K562 (cell line): Measurements from ENCODE around the gene KRT76. TPM values are rescaled to one million over a fixed set of nuclear protein-coding genes. Genes with fewer than 3 reads are reported as not detected.

Experiments used
- ATAC-seq: fragments of 200-7000 bp; cut with Tn5 transposase; 3 replicates; pipeline ENCODE4 v1.9.1; 2020; ENCODE audit warnings: moderate library complexity
- BruUV-seq: library from RNA; stranded (reverse); fragments of 400-500 nt; replicated peaks from 2 replicates; lab custom pipeline; 2021; lab: Mats Ljungman, UMichigan
- CTCF ChIA-PET: fragments of 300-600 bp; formaldehyde crosslinking; extraction: SDS; loops from one replicate; lab custom pipeline; 2021; ENCODE audit warnings: low intra/inter-chr PET ratio; lab: Yijun Ruan, JAX
- POLR2A ChIA-PET: fragments of 300-600, 350-650 bp; sonication (Branson Sonifier 250); formaldehyde crosslinking; extraction: SDS; loops from one replicate; lab custom pipeline; 2021; ENCODE audit warnings: antibody characterized with exemption, inconsistent platforms; lab: Yijun Ruan, JAX
- DNase-seq, 4 experiments: peaks; one replicate each; pipeline versions ENCODE4 v3.0.0 to v3.0.0-alpha.2; 2011 to 2018; ENCODE audit warnings: low spot score in 3 of 4, mixed read lengths in 3 of 4; ENCODE audit errors: extremely low read depth in 1 of 4
- FAIRE-seq: peaks from 2 replicates; lab custom pipeline; 2011; peaks lifted over from hg19 to GRCh38; lab: Jason Lieb, UNC
- H2AFZ ChIP-seq: 2 replicates; pipeline ENCODE4 v1.6.0; 2011; ENCODE audit warnings: low read depth, low read length, control low read depth, inconsistent platforms
- H3K27ac ChIP-seq: fragments of 200-600 bp; 3 replicates; pipeline ENCODE4 v1.8.0; 2011; ENCODE audit warnings: low read depth, mild to moderate bottlenecking, control low read depth, inconsistent platforms, low read length, moderate library complexity, mixed read lengths; ENCODE audit errors: extremely low read depth
- H3K27me3 ChIP-seq, 2 experiments: fragments of 300-600 bp in 1 of 2; 2 replicates in 1 of 2; 3 replicates in 1 of 2; pipeline versions ENCODE4 v1.6.0 to v1.8.0; 2011; ENCODE audit warnings: inconsistent platforms in 2 of 2, low read length in 2 of 2, mild to moderate bottlenecking in 1 of 2, mixed read lengths in 1 of 2, moderate library complexity in 1 of 2; ENCODE audit not compliant: control insufficient read depth in 2 of 2, insufficient read depth in 2 of 2
- H3K36me3 ChIP-seq: fragments of 300-600 bp; 3 replicates; pipeline ENCODE4 v1.8.0; 2011; ENCODE audit warnings: mild to moderate bottlenecking, low read length, inconsistent platforms; ENCODE audit not compliant: control insufficient read depth, insufficient read depth
- H3K4me1 ChIP-seq, 2 experiments: fragments of 200-600 bp in 1 of 2; replicated peaks in 1 of 2; 2 replicates in 1 of 2; 3 replicates in 1 of 2; pipeline versions ENCODE4 v1.5.1 to v1.8.0; 2011; ENCODE audit warnings: inconsistent platforms in 2 of 2, low read length in 2 of 2, mild to moderate bottlenecking in 1 of 2, mixed read lengths in 1 of 2, moderate library complexity in 1 of 2; ENCODE audit not compliant: control insufficient read depth in 2 of 2, insufficient read depth in 2 of 2
- H3K4me2 ChIP-seq: 2 replicates; pipeline ENCODE4 v1.6.1; 2011; ENCODE audit warnings: low read length, control low read depth, inconsistent platforms, mixed read lengths; ENCODE audit not compliant: insufficient read depth
- H3K4me3 ChIP-seq: fragments of 200-600 bp; sonication (generic), shearing (Covaris generic); 2 replicates; pipeline ENCODE4 v1.5.1; 2016; ENCODE audit warnings: control low read depth, inconsistent platforms
- H3K79me2 ChIP-seq: fragments of 200-600 bp; 3 replicates; pipeline ENCODE4 v1.8.0; 2011; ENCODE audit warnings: low read length, inconsistent platforms; ENCODE audit not compliant: control insufficient read depth, insufficient read depth
- H3K9ac ChIP-seq, 2 experiments: 2 replicates each; pipeline versions ENCODE4 v1.6.0 to v1.6.1; 2011; ENCODE audit warnings: low read depth in 2 of 2, low read length in 2 of 2, control low read depth in 1 of 2, inconsistent platforms in 1 of 2, mild to moderate bottlenecking in 1 of 2, mixed read lengths in 1 of 2; ENCODE audit not compliant: insufficient read depth in 1 of 2
- H3K9me1 ChIP-seq: one replicate; pipeline ENCODE4 v1.6.0; 2011; ENCODE audit warnings: inconsistent platforms, mild to moderate bottlenecking, low read length, moderate library complexity; ENCODE audit not compliant: control insufficient read depth, insufficient read depth
- H3K9me3 ChIP-seq: replicated peaks from 2 replicates; pipeline ENCODE4 v1.5.1; 2011; ENCODE audit warnings: low read depth, low read length, inconsistent platforms; ENCODE audit not compliant: control insufficient read depth, insufficient read depth
- H4K20me1 ChIP-seq: replicated peaks from 2 replicates; pipeline ENCODE4 v1.6.1; 2011; ENCODE audit warnings: low read length, inconsistent platforms, mixed read lengths; ENCODE audit not compliant: control insufficient read depth, insufficient read depth
- EP400 ChIP-seq: fragments of 450-650 bp; IDR thresholded peaks from 2 replicates; pipeline ENCODE4 v1.6.1; 2017; ENCODE audit warnings: antibody characterized with exemption, mild to moderate bottlenecking, moderate library complexity
- NFE2 ChIP-seq: IDR thresholded peaks from 2 replicates; pipeline ENCODE4 v1.6.1; 2014; ENCODE audit warnings: antibody characterized with exemption, low read depth
- NFIC ChIP-seq: fragments of 450-650 bp; IDR thresholded peaks from 2 replicates; pipeline ENCODE4 v1.6.1; 2017; ENCODE audit warnings: mild to moderate bottlenecking, inconsistent platforms
- SMAD2 ChIP-seq: fragments of 150-350 bp; IDR thresholded peaks from 2 replicates; pipeline ENCODE4 v1.6.1; 2014; ENCODE audit warnings: low read depth, mild to moderate bottlenecking, low read length
- ZNF12 ChIP-seq: sonication (generic); formaldehyde crosslinking; IDR thresholded peaks from 2 replicates; pipeline ENCODE4 v1.4.0; 2020; ENCODE audit warnings: mild to moderate bottlenecking, missing genetic modification reagents
- WGBS: fragments of 100-300 bp; shearing (Covaris generic); methylation state at CpG from one replicate; pipeline ENCODE4 v1.1.6; 2016; ENCODE audit warnings: low coverage, mixed read lengths; ENCODE audit not compliant: insufficient coverage; ENCODE audit errors: missing lambda C conversion rate; 5-methylcytosine and 5-hydroxymethylcytosine counted together
- in situ Hi-C: fragments of 300-500 bp; cut with MboI; formaldehyde crosslinking; loops from 4 replicates; pipeline ENCODE4 v1.15.0; 2018; ENCODE audit warnings: inconsistent platforms, mixed read lengths
- intact Hi-C: fragments of 100-400 bp; cut with micrococcal nuclease; formaldehyde crosslinking; loops from 2 replicates; pipeline ENCODE4 v1.14.2; 2022
- polyA plus RNA-seq, 8 experiments: library from polyadenylated mRNA; depleted of rRNA in 4 of 8; stranded (reverse) in 5 of 8; unstranded in 3 of 8; fragments of >200 nt; fragmentation: Nextera tagmentation in 2 of 8; fragmentation: Illumina TruSeq in 1 of 8; extraction: Ambion mirVana in 2 of 8; extraction: Trizol in 1 of 8; gene quantifications; 2 replicates each; pipeline versions ENCODE4 v1.2.1 to v1.2.3, GENCODE V29; 2011 to 2014; ENCODE audit warnings: inconsistent platforms in 1 of 8, missing spikeins in 1 of 8
- total RNA-seq, 7 experiments: library from RNA; depleted of rRNA in 6 of 7; stranded (reverse); fragments of >200 nt in 6 of 7; fragmentation: Illumina TruSeq in 2 of 7; extraction: Trizol in 2 of 7; gene quantifications; 2 replicates each; pipeline versions ENCODE4 v1.2.1 to v1.2.3, GENCODE V29; 2011 to 2021; ENCODE audit warnings: low replicate concordance in 1 of 7
- TF ChIP-seq, protein P1 (sequence below): sonication (generic); formaldehyde crosslinking; IDR thresholded peaks from 2 replicates; pipeline ENCODE4 v1.5.0; 2020; ENCODE audit warnings: missing genetic modification reagents
- TF ChIP-seq, protein P2 (sequence below), 2 experiments: fragments of 200-800 bp in 1 of 2; sonication (Bioruptor generic) in 1 of 2; sonication (generic) in 1 of 2; formaldehyde crosslinking in 1 of 2; IDR thresholded peaks in 1 of 2; conservative IDR thresholded peaks in 1 of 2; 2 replicates each; pipeline versions ENCODE4 v1.5.0 to v1.6.1; 2016 to 2020; ENCODE audit warnings: missing compliant biosample characterization in 1 of 2, missing genetic modification characterization in 1 of 2, missing genetic modification reagents in 1 of 2

KRT76 gene
- total and polyA plus RNA-seq, 9 of the 15 experiments (the other 6 are each of a cell fraction or from before 2014, with no cell fraction given) = not detected

DNA sequence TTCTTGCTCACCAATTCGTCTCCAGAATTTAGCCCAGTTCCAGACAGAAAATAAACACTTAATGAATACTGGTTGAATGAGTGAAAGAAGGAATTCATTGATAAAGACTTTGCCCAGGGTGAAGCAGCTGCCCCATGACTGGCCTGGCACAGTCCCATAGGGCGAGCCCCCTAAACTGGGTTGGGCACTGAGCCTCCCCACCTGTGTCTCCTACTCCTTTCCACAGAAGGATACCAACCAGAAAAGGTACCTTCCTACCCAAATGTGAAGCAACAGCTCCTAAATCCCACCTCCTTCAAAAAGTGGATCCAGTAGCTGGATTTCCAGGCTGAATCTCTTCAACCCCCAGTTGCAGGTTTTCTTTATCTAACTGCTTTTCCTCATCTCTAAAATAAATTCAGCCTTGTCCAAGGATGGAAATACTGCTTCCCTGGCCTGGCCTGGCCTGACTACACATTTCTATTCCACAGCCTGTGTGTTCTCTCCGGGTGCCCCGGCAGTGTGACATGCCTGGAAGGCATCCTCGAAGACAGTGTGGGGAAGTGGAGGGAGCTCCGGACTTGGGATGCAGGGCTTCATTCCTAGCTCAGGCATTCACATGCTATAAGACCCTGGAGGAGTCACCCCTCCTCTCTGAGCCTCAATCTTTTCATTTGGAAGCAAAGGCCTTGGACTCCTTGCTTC, 11.2 kb upstream of the KRT76 start (continued):
- TF ChIP-seq, protein P1, sequence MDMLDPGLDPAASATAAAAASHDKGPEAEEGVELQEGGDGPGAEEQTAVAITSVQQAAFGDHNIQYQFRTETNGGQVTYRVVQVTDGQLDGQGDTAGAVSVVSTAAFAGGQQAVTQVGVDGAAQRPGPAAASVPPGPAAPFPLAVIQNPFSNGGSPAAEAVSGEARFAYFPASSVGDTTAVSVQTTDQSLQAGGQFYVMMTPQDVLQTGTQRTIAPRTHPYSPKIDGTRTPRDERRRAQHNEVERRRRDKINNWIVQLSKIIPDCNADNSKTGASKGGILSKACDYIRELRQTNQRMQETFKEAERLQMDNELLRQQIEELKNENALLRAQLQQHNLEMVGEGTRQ (CRISPR knock-in tag) = no peak
- TF ChIP-seq SMAD2 = no peak
- TF ChIP-seq NFE2 = no peak
- no peak for TF ChIP-seq EP400
- TF ChIP-seq, protein P2, sequence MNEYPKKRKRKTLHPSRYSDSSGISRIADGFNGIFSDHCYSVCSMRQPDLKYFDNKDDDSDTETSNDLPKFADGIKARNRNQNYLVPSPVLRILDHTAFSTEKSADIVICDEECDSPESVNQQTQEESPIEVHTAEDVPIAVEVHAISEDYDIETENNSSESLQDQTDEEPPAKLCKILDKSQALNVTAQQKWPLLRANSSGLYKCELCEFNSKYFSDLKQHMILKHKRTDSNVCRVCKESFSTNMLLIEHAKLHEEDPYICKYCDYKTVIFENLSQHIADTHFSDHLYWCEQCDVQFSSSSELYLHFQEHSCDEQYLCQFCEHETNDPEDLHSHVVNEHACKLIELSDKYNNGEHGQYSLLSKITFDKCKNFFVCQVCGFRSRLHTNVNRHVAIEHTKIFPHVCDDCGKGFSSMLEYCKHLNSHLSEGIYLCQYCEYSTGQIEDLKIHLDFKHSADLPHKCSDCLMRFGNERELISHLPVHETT (CRISPR knock-in tag; conservative IDR thresholded peaks at IDR 0.05 in 1 of 2, IDR thresholded peaks at IDR 0.05 in 1 of 2) = no peak

DNA sequence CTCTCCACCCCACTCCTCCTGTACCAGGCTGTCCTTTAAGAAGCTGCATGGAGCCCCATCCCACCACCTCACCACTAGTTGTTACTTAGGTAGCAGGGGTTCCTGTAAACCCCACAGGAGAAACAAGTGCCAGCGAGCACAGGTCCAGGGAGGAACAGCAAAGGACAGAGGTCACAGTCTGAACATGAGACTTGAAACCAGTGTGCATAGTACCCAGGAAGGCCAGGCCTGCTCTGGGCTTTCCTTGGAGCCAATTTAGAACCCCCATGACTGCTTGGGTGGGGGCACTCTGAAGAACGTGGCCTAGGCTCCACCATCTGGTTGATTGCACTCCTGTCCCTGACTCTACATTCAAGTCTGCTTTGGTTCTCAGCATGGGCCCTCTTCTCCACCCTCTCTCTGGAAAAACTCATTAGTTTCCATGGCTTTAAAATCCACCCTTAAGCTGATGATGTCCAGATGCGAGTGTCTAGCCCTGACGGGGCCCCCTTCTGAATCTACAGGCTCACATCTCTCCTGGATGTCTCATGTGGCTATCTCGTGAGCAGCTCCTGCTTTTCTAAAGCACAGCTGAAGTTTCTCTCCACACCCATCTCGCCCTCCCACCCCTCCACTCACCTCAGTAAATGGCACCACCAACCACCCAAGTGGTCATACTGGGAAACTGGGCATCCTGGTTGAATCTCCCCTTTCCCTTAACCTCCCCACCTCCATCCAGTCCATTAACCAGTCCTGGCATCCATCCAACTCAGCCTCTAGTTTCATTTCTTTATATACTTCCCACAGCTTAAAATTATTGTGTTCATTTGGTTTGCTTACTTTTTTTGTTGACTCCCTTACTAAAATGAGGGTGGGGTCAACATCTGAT, 10.4 kb upstream of the KRT76 start:
- CTCF ChIA-PET = no interaction called here
- no TSS peak for BruUV-seq

More for the DNA sequence above, 10.4 kb upstream of the KRT76 start:
- TF ChIP-seq NFIC (peak; percentile 77), ZNF12 (CRISPR knock-in tag) (no peak)
- no peaks in the 10 kb centered on the region for H3K9me3 ChIP-seq
- no peak overlapping the region for H2AFZ ChIP-seq
- H3K79me2 ChIP-seq = no peaks in the 10 kb centered on the region
- H3K4me2 ChIP-seq = no peak overlapping the region
- DNase-seq = no peak
- H3K9me1 ChIP-seq = no peaks in the 10 kb centered on the region
- no peak overlapping the region for H3K9ac ChIP-seq
- H3K4me3 ChIP-seq = no peak overlapping the region
- peaks cover 8 to 22% of the 10 kb centered on the region in 2 experiments; a peak in 3 of 5 replicates for H3K27me3 ChIP-seq
- H3K27ac ChIP-seq = no peak overlapping the region
- intact Hi-C loops (no loop called here), in situ Hi-C loops (no loop called here)
- H3K36me3 ChIP-seq = no peaks in the 10 kb centered on the region
- no peak for FAIRE-seq
- peaks cover 8 to 17% of the 10 kb centered on the region in 2 experiments; a peak in 4 of 5 replicates for H3K4me1 ChIP-seq
- POLR2A ChIA-PET = interaction anchor here (0.6 to 0.7 kb wide), 2 partner anchors 11 to 16 kb away, joined by 3 read pairs; partner anchors contain the start of gene KRT76
- no peak for ATAC-seq
- no peaks in the 10 kb centered on the region for H4K20me1 ChIP-seq
- WGBS = 6% methylated on average over 6 of the region's 6 CpGs
